ENCODE results near the gene CEBPE. TPM values are rescaled to one million over a fixed set of nuclear protein-coding genes. Genes with fewer than 3 reads are reported as not detected.

Gene CEBPE
- total RNA-seq, 2 experiments from 2014 or later, result 1.1 to 2.3 TPM

DNA sequence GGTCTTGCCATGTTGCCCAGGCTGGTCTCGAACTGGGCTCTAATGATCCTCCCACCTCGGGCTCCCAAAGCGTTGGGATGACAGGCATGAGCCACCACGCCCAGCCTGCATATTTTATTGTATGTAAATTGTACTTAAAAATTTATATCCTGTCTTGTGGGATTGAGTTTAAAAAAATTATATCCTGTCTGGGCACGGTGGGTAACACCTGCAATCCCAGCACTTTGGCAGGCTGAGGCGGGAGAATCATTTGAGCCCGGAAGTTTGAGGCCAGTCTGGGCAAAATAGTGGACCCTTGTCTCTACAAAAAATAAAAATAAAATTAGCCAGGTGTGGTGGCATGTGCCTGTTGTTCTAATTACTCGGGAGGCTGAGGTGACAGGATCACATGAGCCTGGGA lies 13.9 kb upstream of the CEBPE start:
- no TSS peak for BruUV-seq (replicated peaks)
- Histone ChIP-seq H3K9me3 (ENCODE audit: low read length) (no peaks in the 10 kb centered on the region), H4K20me1 (ENCODE audit: insufficient read depth, low read length) (no peaks in the 10 kb centered on the region), H3K9me2 (ENCODE audit: insufficient read depth, low read length) (no peaks in the 10 kb centered on the region), H2AFZ (ENCODE audit: low read length) (no peak overlapping the region), H3K4me3 (ENCODE audit: low read depth, low read length, poor library complexity, severe bottlenecking) (no peak overlapping the region), H3K4me2 (ENCODE audit: low read length) (no peak overlapping the region), H3K79me2 (ENCODE audit: insufficient read depth, low read depth, low read length) (no peaks in the 10 kb centered on the region), H3K36me3 (ENCODE audit: insufficient read depth, low read length) (no peaks in the 10 kb centered on the region), H3K4me1 (ENCODE audit: insufficient read depth, low read length, poor library complexity, severe bottlenecking) (peaks cover 6% of the 10 kb centered on the region), H3K27ac (ENCODE audit: low read depth, low read length, poor library complexity, severe bottlenecking) (no peak overlapping the region)
- no peak for DNase-seq (ENCODE audit: low spot score)
- POLR2A ChIA-PET, result interaction anchor here (0.7 kb wide), 1 partner anchor 29 kb away, joined by 4 read pairs; no protein-coding TSS in a partner anchor
- TF ChIP-seq, protein P1, sequence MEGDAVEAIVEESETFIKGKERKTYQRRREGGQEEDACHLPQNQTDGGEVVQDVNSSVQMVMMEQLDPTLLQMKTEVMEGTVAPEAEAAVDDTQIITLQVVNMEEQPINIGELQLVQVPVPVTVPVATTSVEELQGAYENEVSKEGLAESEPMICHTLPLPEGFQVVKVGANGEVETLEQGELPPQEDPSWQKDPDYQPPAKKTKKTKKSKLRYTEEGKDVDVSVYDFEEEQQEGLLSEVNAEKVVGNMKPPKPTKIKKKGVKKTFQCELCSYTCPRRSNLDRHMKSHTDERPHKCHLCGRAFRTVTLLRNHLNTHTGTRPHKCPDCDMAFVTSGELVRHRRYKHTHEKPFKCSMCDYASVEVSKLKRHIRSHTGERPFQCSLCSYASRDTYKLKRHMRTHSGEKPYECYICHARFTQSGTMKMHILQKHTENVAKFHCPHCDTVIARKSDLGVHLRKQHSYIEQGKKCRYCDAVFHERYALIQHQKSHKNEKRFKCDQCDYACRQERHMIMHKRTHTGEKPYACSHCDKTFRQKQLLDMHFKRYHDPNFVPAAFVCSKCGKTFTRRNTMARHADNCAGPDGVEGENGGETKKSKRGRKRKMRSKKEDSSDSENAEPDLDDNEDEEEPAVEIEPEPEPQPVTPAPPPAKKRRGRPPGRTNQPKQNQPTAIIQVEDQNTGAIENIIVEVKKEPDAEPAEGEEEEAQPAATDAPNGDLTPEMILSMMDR (conservative IDR thresholded peaks at IDR 0.05; ENCODE audit: low read length), result no peak
- no peak for TF ChIP-seq EZH2phosphoT487 (IDR thresholded peaks at IDR 0.05; ENCODE audit: borderline replicate concordance, low read depth, low read length)
- intact Hi-C loops (cut with micrococcal nuclease; ENCODE audit: unreplicated experiment), result no loop called here
- CTCF ChIA-PET (ENCODE audit: unreplicated experiment), result no interaction called here

DNA sequence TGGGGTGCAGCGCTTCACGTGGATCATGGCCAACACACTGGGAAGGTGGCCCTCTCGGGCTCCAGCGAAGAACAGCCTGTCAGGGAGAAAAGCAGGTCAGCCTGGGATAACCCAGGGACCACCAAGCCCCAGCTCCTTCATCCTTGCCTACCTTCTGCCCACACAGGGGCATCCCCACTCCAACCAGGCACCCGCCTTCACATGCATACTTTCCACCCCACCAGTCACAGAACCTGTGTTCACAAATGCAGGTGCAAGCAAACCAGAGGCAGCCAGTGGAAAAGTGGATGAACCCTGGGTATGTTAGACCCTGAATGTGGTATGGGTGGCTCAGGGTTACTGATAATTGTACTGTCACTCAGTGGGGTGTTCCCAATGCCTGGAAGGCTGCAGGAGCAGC lies 12.4 kb upstream of the CEBPE start:
- intact Hi-C loops (cut with micrococcal nuclease; ENCODE audit: unreplicated experiment), result no loop called here
- no peak for DNase-seq (ENCODE audit: low spot score)
- Histone ChIP-seq H3K27ac (ENCODE audit: low read depth, low read length, poor library complexity, severe bottlenecking) (no peak overlapping the region), H3K79me2 (ENCODE audit: insufficient read depth, low read depth, low read length) (no peaks in the 10 kb centered on the region), H4K20me1 (ENCODE audit: insufficient read depth, low read length) (no peaks in the 10 kb centered on the region), H3K36me3 (ENCODE audit: insufficient read depth, low read length) (no peaks in the 10 kb centered on the region), H3K9me3 (ENCODE audit: low read length) (no peaks in the 10 kb centered on the region), H3K4me2 (ENCODE audit: low read length) (no peak overlapping the region), H3K4me3 (ENCODE audit: low read depth, low read length, poor library complexity, severe bottlenecking) (no peak overlapping the region), H3K9me2 (ENCODE audit: insufficient read depth, low read length) (no peaks in the 10 kb centered on the region), H2AFZ (ENCODE audit: low read length) (no peak overlapping the region), H3K4me1 (ENCODE audit: insufficient read depth, low read length, poor library complexity, severe bottlenecking) (peaks cover 6% of the 10 kb centered on the region)
- no TSS peak for BruUV-seq (replicated peaks)
- ChIA-PET CTCF (ENCODE audit: unreplicated experiment) (interaction anchor here (2.1 kb wide), 1 partner anchor 11 kb away, joined by 8 read pairs; no protein-coding TSS in a partner anchor), POLR2A (no interaction called here)
- TF ChIP-seq EZH2phosphoT487 (IDR thresholded peaks at IDR 0.05; ENCODE audit: borderline replicate concordance, low read depth, low read length), result no peak
- TF ChIP-seq, protein P1 (conservative IDR thresholded peaks at IDR 0.05; ENCODE audit: low read length), result no peak

DNA sequence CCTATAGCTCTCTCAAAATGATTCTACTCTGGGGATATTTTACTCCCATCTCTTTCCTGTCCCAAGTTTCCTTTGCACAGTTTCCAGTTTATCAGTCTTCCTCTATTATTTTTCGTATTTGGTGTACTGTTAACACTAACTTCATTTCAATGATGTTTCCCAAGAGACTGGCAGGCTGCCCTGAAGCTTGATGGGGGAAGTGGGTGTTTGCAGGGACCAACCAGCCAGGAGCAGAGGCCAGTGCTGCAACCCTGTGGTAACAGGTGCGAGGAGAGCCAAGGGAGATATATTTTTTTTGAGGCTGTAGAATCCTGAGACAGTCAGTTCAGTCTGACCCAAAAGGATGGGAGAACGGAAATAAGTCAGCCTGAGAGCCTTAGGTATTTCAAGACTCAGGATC lies 11.8 kb upstream of the CEBPE start:
- CTCF ChIA-PET (ENCODE audit: unreplicated experiment), result interaction anchor here (2.1 kb wide), 1 partner anchor 10 kb away, joined by 8 read pairs; no protein-coding TSS in a partner anchor
- Histone ChIP-seq H3K9me2 (ENCODE audit: insufficient read depth, low read length) (no peaks in the 10 kb centered on the region), H3K4me3 (ENCODE audit: low read depth, low read length, poor library complexity, severe bottlenecking) (no peak overlapping the region), H3K4me1 (ENCODE audit: insufficient read depth, low read length, poor library complexity, severe bottlenecking) (peaks cover 6% of the 10 kb centered on the region), H4K20me1 (ENCODE audit: insufficient read depth, low read length) (no peaks in the 10 kb centered on the region), H3K79me2 (ENCODE audit: insufficient read depth, low read depth, low read length) (no peaks in the 10 kb centered on the region), H2AFZ (ENCODE audit: low read length) (no peak overlapping the region), H3K36me3 (ENCODE audit: insufficient read depth, low read length) (no peaks in the 10 kb centered on the region), H3K9me3 (ENCODE audit: low read length) (no peaks in the 10 kb centered on the region), H3K4me2 (ENCODE audit: low read length) (no peak overlapping the region), H3K27ac (ENCODE audit: low read depth, low read length, poor library complexity, severe bottlenecking) (no peak overlapping the region)
- TF ChIP-seq EZH2phosphoT487 (IDR thresholded peaks at IDR 0.05; ENCODE audit: borderline replicate concordance, low read depth, low read length), result no peak
- TF ChIP-seq, protein P1 (conservative IDR thresholded peaks at IDR 0.05; ENCODE audit: low read length), result no peak
- intact Hi-C loops (cut with micrococcal nuclease; ENCODE audit: unreplicated experiment), result no loop called here
- POLR2A ChIA-PET, result no interaction called here
- DNase-seq (ENCODE audit: low spot score), result no peak
- no TSS peak for BruUV-seq (replicated peaks)
